Femur (tissue), 1 donor: Measurements from ENCODE around the gene ALOX15.
"Not testable (repeated sequence)": the region's sequence is repeated elsewhere in the genome, so short reads cannot be mapped to it uniquely, and the experiment has no call there.

Source experiments
- DNase-seq: peaks from one replicate; pipeline ENCODE4 v3.0.0-alpha.2; 2017

ALOX15 gene

GRCh38 chr17:4641297-4642195, at the start of gene ALOX15:
Gene ALOX15 (minus strand): TSS chr17:4641678. CDS start chr17:4641651, 27 bp downstream.
- no peak for DNase-seq

GRCh38 chr17:4690745-4691144, 49.3 kb upstream of the ALOX15 start:
- DNase-seq, result no peak

GRCh38 chr17:4689872-4690271, 48.4 kb upstream of the ALOX15 start:
- not testable (repeated sequence) for DNase-seq

- peak; percentile 59 for DNase-seq
These were observed 42.3 kb upstream of the ALOX15 start for GRCh38 chr17:4683739-4684138.

GRCh38 chr17:4679658-4680057, 38.2 kb upstream of the ALOX15 start:
- no peak for DNase-seq

- no peak for DNase-seq
These were observed 37.1 kb upstream of the ALOX15 start for GRCh38 chr17:4678448-4679026.

- no peak for DNase-seq
These were observed 35.3 kb upstream of the ALOX15 start for GRCh38 chr17:4676791-4677190.

- no peak for DNase-seq
These were observed 34.3 kb upstream of the ALOX15 start for GRCh38 chr17:4675791-4676190.

- no peak for DNase-seq
These were observed 33.2 kb upstream of the ALOX15 start for GRCh38 chr17:4674685-4674998.

GRCh38 chr17:4673986-4674684, 32.7 kb upstream of the ALOX15 start:
- no peak for DNase-seq

GRCh38 chr17:4673169-4673568, 31.7 kb upstream of the ALOX15 start:
- no peak for DNase-seq

GRCh38 chr17:4672751-4673150, 31.3 kb upstream of the ALOX15 start:
- no peak for DNase-seq

GRCh38 chr17:4672055-4672630, 30.7 kb upstream of the ALOX15 start:
- no peak for DNase-seq

- no peak for DNase-seq
These were observed 25.7 kb upstream of the ALOX15 start for GRCh38 chr17:4667166-4667565.

- no peak for DNase-seq
These were observed 24.8 kb upstream of the ALOX15 start for GRCh38 chr17:4666296-4666695.

- DNase-seq, result no peak
These were observed 23.5 kb upstream of the ALOX15 start for GRCh38 chr17:4665027-4665426.

- no peak for DNase-seq
These were observed 22.8 kb upstream of the ALOX15 start for GRCh38 chr17:4664230-4664629.

- DNase-seq, result no peak
These were observed 22.2 kb upstream of the ALOX15 start for GRCh38 chr17:4663711-4664110.

GRCh38 chr17:4658478-4659305, 17.2 kb upstream of the ALOX15 start:
- no peak for DNase-seq

- DNase-seq, result no peak
These were observed 16.2 kb upstream of the ALOX15 start for GRCh38 chr17:4657678-4658077.

GRCh38 chr17:4655933-4656332, 14.5 kb upstream of the ALOX15 start:
- DNase-seq, result not testable (repeated sequence)

GRCh38 chr17:4652997-4653396, 11.5 kb upstream of the ALOX15 start:
- no peak for DNase-seq

GRCh38 chr17:4648741-4649140, 7.3 kb upstream of the ALOX15 start:
- DNase-seq, result no peak
